Suprapubic skin (tissue), 3 donors: ENCODE measurements around the gene OAF.

ENCODE experiments used
- POLR2A ChIP-seq, 2 donors: fragments of 450-650 bp; IDR thresholded peaks; one replicate each; pipeline ENCODE4 v1.6.1; 2017; ENCODE audit warnings: antibody characterized with exemption in 2 of 2, mild to moderate bottlenecking in 2 of 2, moderate library complexity in 2 of 2
- TF ChIP-seq, protein P1 (sequence below), 2 donors: fragments of 200-600 bp in 1 of 2; fragments of 450-650 bp in 1 of 2; sonication (generic) in 1 of 2; IDR thresholded peaks; one replicate each; pipeline ENCODE4 v1.5.1; 2016 to 2019; ENCODE audit warnings: antibody characterized with exemption in 2 of 2, mild to moderate bottlenecking in 1 of 2, moderate library complexity in 1 of 2

DNA sequence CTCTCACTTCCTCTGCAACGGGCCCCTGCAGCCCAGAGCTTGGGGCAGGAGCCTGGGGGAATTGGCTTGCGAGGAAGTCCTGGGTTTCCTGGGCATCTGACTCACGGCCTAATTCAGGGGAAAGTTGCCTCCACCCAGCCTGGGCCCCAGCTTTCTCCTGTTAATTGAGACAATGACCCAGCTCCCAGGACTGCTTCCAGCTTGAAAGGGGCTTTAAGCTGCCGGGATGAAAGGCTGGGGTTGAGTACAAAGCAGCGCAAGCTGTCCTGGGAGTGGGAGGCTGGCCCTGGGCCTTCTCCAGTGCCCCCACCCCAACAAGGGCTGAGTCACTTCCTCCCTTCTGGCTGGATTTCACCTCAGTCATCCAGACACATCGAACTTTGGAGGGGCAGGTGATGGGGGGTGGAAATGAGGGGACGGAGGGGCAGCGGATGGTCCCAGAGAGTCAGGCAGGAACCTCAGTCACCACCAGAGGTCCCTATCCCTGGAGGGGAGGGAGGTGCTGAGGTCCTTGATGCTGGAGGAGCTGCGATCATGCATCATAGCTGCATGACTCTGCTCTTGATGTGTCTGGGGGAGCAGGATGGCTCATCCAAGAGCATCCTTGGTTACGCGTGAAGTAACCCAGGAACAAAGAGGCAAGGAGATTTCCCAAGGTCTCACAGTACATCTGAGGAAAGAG lies 30.1 kb upstream of the OAF start:
- TF ChIP-seq POLR2A (IDR thresholded peaks at IDR 0.05): no peak
- TF ChIP-seq, protein P1, sequence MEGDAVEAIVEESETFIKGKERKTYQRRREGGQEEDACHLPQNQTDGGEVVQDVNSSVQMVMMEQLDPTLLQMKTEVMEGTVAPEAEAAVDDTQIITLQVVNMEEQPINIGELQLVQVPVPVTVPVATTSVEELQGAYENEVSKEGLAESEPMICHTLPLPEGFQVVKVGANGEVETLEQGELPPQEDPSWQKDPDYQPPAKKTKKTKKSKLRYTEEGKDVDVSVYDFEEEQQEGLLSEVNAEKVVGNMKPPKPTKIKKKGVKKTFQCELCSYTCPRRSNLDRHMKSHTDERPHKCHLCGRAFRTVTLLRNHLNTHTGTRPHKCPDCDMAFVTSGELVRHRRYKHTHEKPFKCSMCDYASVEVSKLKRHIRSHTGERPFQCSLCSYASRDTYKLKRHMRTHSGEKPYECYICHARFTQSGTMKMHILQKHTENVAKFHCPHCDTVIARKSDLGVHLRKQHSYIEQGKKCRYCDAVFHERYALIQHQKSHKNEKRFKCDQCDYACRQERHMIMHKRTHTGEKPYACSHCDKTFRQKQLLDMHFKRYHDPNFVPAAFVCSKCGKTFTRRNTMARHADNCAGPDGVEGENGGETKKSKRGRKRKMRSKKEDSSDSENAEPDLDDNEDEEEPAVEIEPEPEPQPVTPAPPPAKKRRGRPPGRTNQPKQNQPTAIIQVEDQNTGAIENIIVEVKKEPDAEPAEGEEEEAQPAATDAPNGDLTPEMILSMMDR (IDR thresholded peaks at IDR 0.05): no peak
